Chondrocyte (in vitro differentiated cells): Measurements from ENCODE around the gene BDNF. TPM values are rescaled to one million over a fixed set of nuclear protein-coding genes. Genes with fewer than 3 reads are reported as not detected.
"Not testable (repeated sequence)": the region's sequence is repeated elsewhere in the genome, so short reads cannot be mapped to it uniquely, and the experiment has no call there.

Experiments
- DNase-seq: peaks from one replicate; pipeline ENCODE4 v3.0.0; 2021; ENCODE audit warnings: mixed read lengths, low spot score
- H3K27ac Mint-ChIP-seq: one replicate; pipeline ENCODE4 v1.8.0; 2021; ENCODE audit warnings: mild to moderate bottlenecking, moderate library complexity, mixed read lengths; ENCODE audit not compliant: unreplicated experiment
- H3K27me3 Mint-ChIP-seq: 2 replicates; pipeline ENCODE4 v1.8.0; 2021; ENCODE audit warnings: low read depth, mixed read lengths
- H3K36me3 Mint-ChIP-seq: 2 replicates; pipeline ENCODE4 v1.8.0; 2021; ENCODE audit warnings: low read depth, mixed read lengths
- H3K4me1 Mint-ChIP-seq: 2 replicates; pipeline ENCODE4 v1.8.0; 2021; ENCODE audit warnings: low read depth, mild to moderate bottlenecking, mixed read lengths
- H3K4me3 Mint-ChIP-seq: one replicate; pipeline ENCODE4 v1.8.0; 2021; ENCODE audit warnings: mild to moderate bottlenecking, moderate library complexity, mixed read lengths; ENCODE audit not compliant: unreplicated experiment
- H3K9me3 Mint-ChIP-seq: 2 replicates; pipeline ENCODE4 v1.8.0; 2021; ENCODE audit warnings: low read depth, mixed read lengths
- CTCF ChIP-seq: fragments of 200-600 bp; sonication (generic); IDR thresholded peaks from 2 replicates; pipeline ENCODE4 v1.5.0; 2021; ENCODE audit warnings: antibody characterized with exemption, mild to moderate bottlenecking, moderate library complexity
- total RNA-seq: library from RNA; stranded (reverse); gene quantifications from 3 replicates; pipeline ENCODE4 v1.2.1, GENCODE V29; 2021

Gene BDNF
- total RNA-seq, 1 donor from 2014 or later = 4.1 TPM

GRCh38 chr11:27679136-27680015 is 20.9 kb downstream of the BDNF start:
- TF ChIP-seq CTCF = no peak
- Mint-ChIP-seq H3K27ac (no peak overlapping the region), H3K4me1 (no peaks in the 10 kb centered on the region), H3K4me3 (no peak overlapping the region), H3K27me3 (no peaks in the 10 kb centered on the region), H3K36me3 (peaks cover 1% of the 10 kb centered on the region), H3K9me3 (peaks cover 8% of the 10 kb centered on the region)
- DNase-seq = no peak

DNA sequence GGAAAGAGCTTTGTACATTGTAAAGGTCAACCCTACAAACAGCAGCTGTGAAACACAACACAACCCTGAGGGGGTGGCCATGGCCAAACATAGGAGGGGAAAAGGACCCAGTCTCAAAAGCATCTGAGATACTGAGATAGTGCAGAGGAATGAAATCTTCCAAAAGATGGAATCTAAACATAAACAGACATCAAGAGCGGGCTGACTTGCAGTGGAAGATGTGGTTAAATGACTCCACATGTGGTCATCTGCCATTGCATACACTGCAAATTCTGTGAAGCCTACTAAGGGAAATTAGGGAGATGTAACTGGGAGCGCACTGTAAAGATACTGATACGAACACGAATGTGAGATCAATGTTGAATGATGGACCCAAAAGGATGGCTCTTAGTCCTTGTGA is 22.0 kb downstream of the BDNF start:
- no peak for DNase-seq
- H3K27me3 Mint-ChIP-seq = no peaks in the 10 kb centered on the region
- H3K36me3 Mint-ChIP-seq = peaks cover 1% of the 10 kb centered on the region
- H3K4me3 Mint-ChIP-seq = no peak overlapping the region
- no peak for TF ChIP-seq CTCF
- no peak overlapping the region for H3K27ac Mint-ChIP-seq
- no peaks in the 10 kb centered on the region for H3K4me1 Mint-ChIP-seq
- peaks cover 3% of the 10 kb centered on the region for H3K9me3 Mint-ChIP-seq

DNA sequence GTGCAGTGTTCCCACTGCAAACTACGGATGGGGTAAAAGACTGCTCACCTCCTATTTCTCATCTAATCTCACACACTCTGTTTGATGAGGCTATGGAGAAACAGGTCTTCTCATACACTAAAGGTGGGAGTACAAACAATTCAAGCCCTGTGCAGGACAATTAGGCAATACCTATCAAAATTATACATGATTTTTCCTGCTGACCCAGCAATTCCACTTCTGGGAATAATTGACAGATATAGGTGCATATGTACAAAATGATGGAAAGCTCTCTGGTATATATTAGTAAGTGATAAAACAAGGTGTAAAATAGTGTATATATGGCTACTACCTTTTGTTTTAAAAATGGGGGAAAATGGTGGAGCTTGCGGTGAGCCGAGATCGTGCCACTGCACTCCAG is 23.1 kb downstream of the BDNF start:
- TF ChIP-seq CTCF = no peak
- no peak for DNase-seq
- no peak overlapping the region for H3K27ac Mint-ChIP-seq
- H3K36me3 Mint-ChIP-seq = no peaks in the 10 kb centered on the region
- H3K4me3 Mint-ChIP-seq = no peak overlapping the region
- peaks cover 3% of the 10 kb centered on the region for H3K9me3 Mint-ChIP-seq
- H3K4me1 Mint-ChIP-seq = no peaks in the 10 kb centered on the region
- H3K27me3 Mint-ChIP-seq = no peaks in the 10 kb centered on the region

- no peaks in the 10 kb centered on the region for H3K36me3 Mint-ChIP-seq
- no peaks in the 10 kb centered on the region for H3K27me3 Mint-ChIP-seq
- no peak for TF ChIP-seq CTCF
- H3K9me3 Mint-ChIP-seq = peaks cover 6% of the 10 kb centered on the region
- no peak overlapping the region for H3K27ac Mint-ChIP-seq
- no peaks in the 10 kb centered on the region for H3K4me1 Mint-ChIP-seq
- DNase-seq = no peak
- no peak overlapping the region for H3K4me3 Mint-ChIP-seq
Measured at GRCh38 chr11:27673979-27674663, 26.1 kb downstream of the BDNF start.

GRCh38 chr11:27672836-27673464 is 27.3 kb downstream of the BDNF start:
- Mint-ChIP-seq H3K4me1 (no peaks in the 10 kb centered on the region), H3K27me3 (no peaks in the 10 kb centered on the region), H3K36me3 (no peaks in the 10 kb centered on the region), H3K9me3 (peaks cover 12% of the 10 kb centered on the region), H3K4me3 (no peak overlapping the region), H3K27ac (no peak overlapping the region)
- no peak for TF ChIP-seq CTCF
- DNase-seq = no peak

DNA sequence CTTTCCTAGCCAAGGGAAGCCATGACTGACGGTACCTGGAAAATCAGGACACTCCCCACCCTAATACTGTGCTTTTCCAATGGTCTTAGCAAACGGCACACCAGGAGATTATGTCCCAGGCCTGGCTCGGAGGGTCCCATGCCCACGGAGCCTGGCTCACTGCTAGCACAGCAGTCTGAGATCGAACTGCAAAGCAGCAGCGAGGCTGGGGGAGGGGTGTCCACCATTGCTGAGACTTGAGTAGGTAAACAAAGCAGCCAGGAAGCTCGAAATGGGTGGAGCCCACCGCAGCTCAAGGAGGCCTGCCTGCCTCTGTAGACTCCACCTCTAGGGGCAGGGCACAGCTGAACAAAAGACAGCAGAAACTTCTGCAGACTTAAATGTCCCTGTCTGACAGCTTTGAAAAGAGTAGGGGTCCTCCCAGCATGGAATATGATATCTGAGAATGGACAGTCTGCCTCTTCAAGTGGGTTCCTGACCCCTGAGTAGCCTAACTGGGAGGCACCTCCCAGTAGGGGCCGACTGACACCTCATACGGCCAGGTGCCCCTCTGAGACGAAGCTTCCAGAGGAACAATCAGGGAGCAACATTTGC is 34.6 kb downstream of the BDNF start:
- peaks cover 18% of the 10 kb centered on the region for H3K9me3 Mint-ChIP-seq
- not testable (repeated sequence) for H3K36me3 Mint-ChIP-seq, H3K4me1 Mint-ChIP-seq, H3K27ac Mint-ChIP-seq, H3K4me3 Mint-ChIP-seq, H3K27me3 Mint-ChIP-seq
- DNase-seq = peak; percentile 77
